ENCODE results near the gene SCAMP4.
A peak's percentile ranks its signal among the peaks of the same experiment; 100 is the strongest.

The SCAMP4 gene

GRCh38 chr19:1954532-1954933 lies 49.3 kb downstream of the SCAMP4 start:
- Histone ChIP-seq H3K9ac (ENCODE audit: low read length) (no peak overlapping the region), H3K27me3 (ENCODE audit: control insufficient read depth, insufficient read depth, low read length) (no peaks in the 10 kb centered on the region), H3K27ac (ENCODE audit: low read depth, low read length) (no peak overlapping the region), H3K4me1 (ENCODE audit: control insufficient read depth, insufficient read depth, low read length) (no peaks in the 10 kb centered on the region), H3K36me3 (ENCODE audit: control insufficient read depth, insufficient read depth, low read length) (peaks cover 4% of the 10 kb centered on the region), H3K4me3 (ENCODE audit: low read length) (no peak overlapping the region)

- no peak overlapping the region for H3K27ac ChIP-seq (ENCODE audit: low read depth, low read length)
These were observed 50.2 kb downstream of the SCAMP4 start for GRCh38 chr19:1955171-1956121.

GRCh38 chr19:1956122-1956494 lies 50.9 kb downstream of the SCAMP4 start:
- Histone ChIP-seq H3K9ac (ENCODE audit: low read length) (no peak overlapping the region), H3K27ac (ENCODE audit: low read depth, low read length) (no peak overlapping the region), H3K4me3 (ENCODE audit: low read length) (no peak overlapping the region), H3K4me1 (ENCODE audit: control insufficient read depth, insufficient read depth, low read length) (no peaks in the 10 kb centered on the region), H3K36me3 (ENCODE audit: control insufficient read depth, insufficient read depth, low read length) (peaks cover 2% of the 10 kb centered on the region), H3K27me3 (ENCODE audit: control insufficient read depth, insufficient read depth, low read length) (no peaks in the 10 kb centered on the region)

More at GRCh38 chr19:1955171-1956121, 50.2 kb downstream of the SCAMP4 start:
- H3K4me1 ChIP-seq (ENCODE audit: control insufficient read depth, insufficient read depth, low read length): no peaks in the 10 kb centered on the region
- H3K36me3 ChIP-seq (ENCODE audit: control insufficient read depth, insufficient read depth, low read length): peaks cover 2% of the 10 kb centered on the region
- H3K9ac ChIP-seq (ENCODE audit: low read length): no peak overlapping the region
- H3K27me3 ChIP-seq (ENCODE audit: control insufficient read depth, insufficient read depth, low read length): no peaks in the 10 kb centered on the region
- H3K4me3 ChIP-seq (ENCODE audit: low read length): no peak overlapping the region

- no peaks in the 10 kb centered on the region for H3K27me3 ChIP-seq (ENCODE audit: control insufficient read depth, insufficient read depth, low read length)
- H3K9ac ChIP-seq (ENCODE audit: low read length): no peak overlapping the region
- H3K4me3 ChIP-seq (ENCODE audit: low read length): no peak overlapping the region
- peak overlapping the region; percentile 56 for H3K27ac ChIP-seq (ENCODE audit: low read depth, low read length)
- H3K36me3 ChIP-seq (ENCODE audit: control insufficient read depth, insufficient read depth, low read length): peaks cover 2% of the 10 kb centered on the region
- no peaks in the 10 kb centered on the region for H3K4me1 ChIP-seq (ENCODE audit: control insufficient read depth, insufficient read depth, low read length)
These were observed 51.8 kb downstream of the SCAMP4 start for GRCh38 chr19:1956868-1957492.

GRCh38 chr19:1957562-1958248 lies 52.5 kb downstream of the SCAMP4 start:
- peaks cover 2% of the 10 kb centered on the region for H3K36me3 ChIP-seq (ENCODE audit: control insufficient read depth, insufficient read depth, low read length)
- no peaks in the 10 kb centered on the region for H3K27me3 ChIP-seq (ENCODE audit: control insufficient read depth, insufficient read depth, low read length)
- no peaks in the 10 kb centered on the region for H3K4me1 ChIP-seq (ENCODE audit: control insufficient read depth, insufficient read depth, low read length)
- H3K27ac ChIP-seq (ENCODE audit: low read depth, low read length): peak overlapping the region; percentile 45
- no peak overlapping the region for H3K9ac ChIP-seq (ENCODE audit: low read length)
- H3K4me3 ChIP-seq (ENCODE audit: low read length): no peak overlapping the region

GRCh38 chr19:1959928-1960589 lies 54.9 kb downstream of the SCAMP4 start:
- no peak overlapping the region for H3K27ac ChIP-seq (ENCODE audit: low read depth, low read length)
- no peak overlapping the region for H3K4me3 ChIP-seq (ENCODE audit: low read length)
- H3K4me1 ChIP-seq (ENCODE audit: control insufficient read depth, insufficient read depth, low read length): no peaks in the 10 kb centered on the region
- H3K9ac ChIP-seq (ENCODE audit: low read length): no peak overlapping the region
- H3K36me3 ChIP-seq (ENCODE audit: control insufficient read depth, insufficient read depth, low read length): no peaks in the 10 kb centered on the region
- H3K27me3 ChIP-seq (ENCODE audit: control insufficient read depth, insufficient read depth, low read length): no peaks in the 10 kb centered on the region

GRCh38 chr19:1961000-1961883 lies 56.0 kb downstream of the SCAMP4 start:
- no peaks in the 10 kb centered on the region for H3K27me3 ChIP-seq (ENCODE audit: control insufficient read depth, insufficient read depth, low read length)
- H3K36me3 ChIP-seq (ENCODE audit: control insufficient read depth, insufficient read depth, low read length): no peaks in the 10 kb centered on the region
- no peaks in the 10 kb centered on the region for H3K4me1 ChIP-seq (ENCODE audit: control insufficient read depth, insufficient read depth, low read length)
- no peak overlapping the region for H3K27ac ChIP-seq (ENCODE audit: low read depth, low read length)
- no peak overlapping the region for H3K4me3 ChIP-seq (ENCODE audit: low read length)
- H3K9ac ChIP-seq (ENCODE audit: low read length): no peak overlapping the region

GRCh38 chr19:1962674-1963073 lies 57.5 kb downstream of the SCAMP4 start:
- no peaks in the 10 kb centered on the region for H3K36me3 ChIP-seq (ENCODE audit: control insufficient read depth, insufficient read depth, low read length)
- no peaks in the 10 kb centered on the region for H3K27me3 ChIP-seq (ENCODE audit: control insufficient read depth, insufficient read depth, low read length)
- no peaks in the 10 kb centered on the region for H3K4me1 ChIP-seq (ENCODE audit: control insufficient read depth, insufficient read depth, low read length)
- no peak overlapping the region for H3K4me3 ChIP-seq (ENCODE audit: low read length)
- H3K9ac ChIP-seq (ENCODE audit: low read length): no peak overlapping the region
- H3K27ac ChIP-seq (ENCODE audit: low read depth, low read length): no peak overlapping the region

- Histone ChIP-seq H3K27ac (ENCODE audit: low read depth, low read length) (no peak overlapping the region), H3K4me1 (ENCODE audit: control insufficient read depth, insufficient read depth, low read length) (no peaks in the 10 kb centered on the region), H3K27me3 (ENCODE audit: control insufficient read depth, insufficient read depth, low read length) (no peaks in the 10 kb centered on the region), H3K36me3 (ENCODE audit: control insufficient read depth, insufficient read depth, low read length) (no peaks in the 10 kb centered on the region), H3K9ac (ENCODE audit: low read length) (no peak overlapping the region), H3K4me3 (ENCODE audit: low read length) (no peak overlapping the region)
These were observed 61.9 kb downstream of the SCAMP4 start for GRCh38 chr19:1967087-1967608.

GRCh38 chr19:1968279-1969175 lies 63.3 kb downstream of the SCAMP4 start:
- H3K4me1 ChIP-seq (ENCODE audit: control insufficient read depth, insufficient read depth, low read length): no peaks in the 10 kb centered on the region
- H3K27ac ChIP-seq (ENCODE audit: low read depth, low read length): no peak overlapping the region
- no peak overlapping the region for H3K9ac ChIP-seq (ENCODE audit: low read length)
- no peaks in the 10 kb centered on the region for H3K36me3 ChIP-seq (ENCODE audit: control insufficient read depth, insufficient read depth, low read length)
- H3K4me3 ChIP-seq (ENCODE audit: low read length): no peak overlapping the region
- no peaks in the 10 kb centered on the region for H3K27me3 ChIP-seq (ENCODE audit: control insufficient read depth, insufficient read depth, low read length)
